GM21360 (cell line): Measurements from ENCODE around the gene TSBP1.
A peak's percentile ranks its signal among the peaks of the same experiment; 100 is the strongest.
"Not testable (repeated sequence)": the region's sequence is repeated elsewhere in the genome, so short reads cannot be mapped to it uniquely, and the experiment has no call there.

Experiments used
- ATAC-seq: cut with Tn5 transposase; IDR thresholded peaks from one replicate; pipeline ENCODE4 v1.9.1; 2021; ENCODE audit warnings: mild to moderate bottlenecking, moderate library complexity; ENCODE audit not compliant: unreplicated experiment

Gene TSBP1

DNA sequence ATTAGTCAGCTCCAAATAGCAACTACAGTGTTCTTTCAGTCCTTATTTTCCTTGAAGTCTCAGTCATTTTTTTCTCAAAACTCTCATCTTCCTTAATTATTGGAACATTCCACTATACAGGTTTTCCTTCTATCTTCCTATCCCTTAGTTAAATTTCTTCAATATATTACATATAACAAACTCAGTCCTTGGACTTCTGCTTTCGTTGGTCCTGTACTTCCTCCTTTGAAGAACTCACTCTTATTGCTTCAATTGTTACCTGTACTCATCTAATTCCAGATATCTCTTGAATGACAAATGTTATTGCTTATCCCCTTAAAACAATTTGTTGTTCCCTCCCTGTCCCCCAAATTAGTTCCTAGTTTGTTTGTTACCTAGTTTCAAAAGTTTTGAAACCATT lies 80.2 kb downstream of the TSBP1 start:
- ATAC-seq = no peak

DNA sequence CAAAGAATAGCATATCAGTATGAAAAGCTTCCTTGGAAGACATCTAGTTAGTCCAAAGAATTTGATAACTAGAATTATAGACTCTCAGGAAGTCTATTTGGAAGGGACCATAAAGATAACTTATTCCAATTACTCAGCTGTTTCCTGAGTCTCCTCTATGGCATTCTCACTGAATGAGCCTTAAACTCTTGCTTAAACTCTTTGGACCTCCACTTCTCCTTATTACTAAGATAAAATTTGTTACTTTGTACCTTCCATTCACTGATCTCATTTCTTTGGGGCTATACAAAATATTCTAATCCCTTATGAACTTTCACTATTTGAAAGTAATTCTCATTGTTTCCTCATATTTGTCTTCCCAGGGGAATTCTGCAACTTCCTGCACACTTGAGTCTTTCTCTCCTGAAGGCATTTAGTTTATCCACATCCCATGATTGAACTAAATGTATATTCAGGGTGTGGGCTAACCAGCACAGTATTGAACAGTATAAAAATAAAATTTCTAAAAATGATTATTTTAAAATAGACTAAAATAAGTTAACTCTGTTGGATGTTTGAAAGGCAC lies 80.7 kb downstream of the TSBP1 start:
- ATAC-seq = no peak

DNA sequence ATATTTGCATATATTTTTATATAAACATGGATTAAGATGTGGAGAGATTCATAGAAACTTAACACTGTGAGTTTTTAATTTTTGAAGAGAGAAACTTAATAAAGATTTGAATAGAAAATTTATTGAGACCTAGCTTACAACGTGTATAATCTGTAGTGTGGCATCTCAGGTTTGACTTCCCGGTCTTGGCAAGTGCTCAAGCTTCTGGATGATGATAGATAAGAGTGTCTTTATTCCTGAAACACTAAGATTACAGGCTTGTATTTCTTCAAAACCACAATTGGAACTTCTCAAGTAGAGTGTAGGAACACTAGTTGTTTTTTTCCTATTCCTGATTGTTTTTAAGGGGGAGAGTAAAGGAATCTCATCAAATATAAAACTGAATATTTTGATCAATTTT lies 83.3 kb downstream of the TSBP1 start:
- ATAC-seq = no peak

DNA sequence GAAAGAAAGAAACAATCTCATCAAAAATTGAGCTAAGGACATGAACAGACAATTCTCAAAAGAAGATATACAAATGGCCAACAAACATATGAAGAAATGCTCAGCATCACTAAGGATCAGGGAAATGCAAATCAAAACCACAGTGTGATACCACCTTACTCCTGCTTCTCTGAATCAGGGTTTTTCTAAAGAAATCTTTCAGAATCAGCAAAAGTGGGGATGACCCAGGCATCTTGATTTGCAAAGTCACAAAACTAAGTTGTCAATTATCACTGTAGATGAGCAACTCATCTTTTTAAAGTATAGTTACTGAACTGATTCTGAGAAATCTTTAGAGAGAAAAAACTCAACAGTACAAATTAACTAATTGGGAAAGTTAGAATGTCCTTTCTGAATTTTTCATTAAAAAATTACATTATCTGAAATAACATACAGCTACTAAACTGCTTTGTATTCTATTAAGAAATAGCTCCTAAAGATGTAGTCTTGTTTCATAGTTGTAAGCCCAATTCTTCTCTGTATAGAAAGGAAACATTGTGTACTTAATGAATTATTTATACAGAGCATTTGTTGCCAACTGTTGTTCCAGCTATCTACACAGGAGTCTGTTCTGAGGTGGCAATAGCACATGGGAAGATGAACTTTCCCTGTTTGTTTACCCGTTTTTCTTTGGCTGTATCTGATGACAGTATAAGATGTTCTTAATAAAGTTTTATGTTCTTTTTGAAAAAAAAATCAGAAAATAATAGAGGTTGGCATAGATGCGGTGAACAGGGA lies 97.7 kb downstream of the TSBP1 start:
- not testable (repeated sequence) for ATAC-seq

DNA sequence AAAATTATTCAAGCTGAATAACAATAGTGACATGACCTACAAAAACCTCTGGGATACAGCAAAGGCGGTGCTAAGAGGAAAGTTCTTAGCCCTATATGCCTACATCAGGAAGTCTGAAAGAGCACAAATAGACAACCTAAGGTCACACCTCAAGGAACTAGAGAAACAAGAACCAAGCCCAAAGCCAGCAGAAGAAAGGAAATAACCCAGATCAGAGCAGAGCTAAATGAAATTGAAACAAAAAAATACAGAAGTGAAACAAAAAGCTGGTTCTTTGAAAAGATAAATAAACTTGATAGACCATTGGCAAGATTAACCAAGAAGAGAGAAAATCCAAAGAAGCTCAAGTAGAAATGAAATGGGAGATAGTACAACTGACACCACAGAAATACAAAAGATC lies 100.3 kb downstream of the TSBP1 start:
- no peak for ATAC-seq

DNA sequence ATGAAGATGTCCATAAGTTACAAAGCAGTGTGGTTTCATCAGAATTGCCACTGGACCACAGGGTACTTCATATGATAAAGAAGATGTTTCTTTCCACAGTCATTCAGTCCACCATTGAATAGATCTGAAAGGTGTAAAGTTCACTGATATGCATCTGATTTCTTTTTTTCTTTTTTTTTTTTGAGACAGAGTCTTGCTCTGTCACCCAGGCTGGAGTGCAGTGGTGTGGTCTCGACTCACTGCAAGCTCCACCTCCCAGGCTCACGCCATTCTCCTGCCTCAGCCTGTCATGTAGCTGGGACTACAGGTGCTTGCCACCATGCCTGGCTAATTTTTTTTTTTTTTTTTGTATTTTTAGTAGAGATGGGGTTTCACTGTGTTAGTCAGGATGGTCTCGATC lies 103.2 kb downstream of the TSBP1 start:
- ATAC-seq = not testable (repeated sequence)

DNA sequence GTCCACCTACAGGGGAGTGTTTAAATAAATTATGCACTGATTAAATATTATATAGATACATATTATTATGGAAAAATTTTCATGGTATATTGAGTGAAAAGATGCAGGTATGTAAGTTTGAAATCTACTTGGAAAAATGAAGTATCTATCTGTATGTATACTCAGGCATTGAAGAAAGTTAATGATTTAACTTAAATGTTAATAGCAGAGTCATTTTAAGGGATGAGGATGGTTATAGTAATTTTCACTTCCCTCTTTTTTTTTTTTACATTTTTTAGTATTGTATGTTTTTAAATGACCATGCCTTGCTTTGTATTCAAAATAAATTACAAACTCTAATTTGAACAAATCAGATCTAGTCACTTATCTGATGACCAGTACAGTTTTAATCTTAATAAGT lies 104.7 kb downstream of the TSBP1 start:
- no peak for ATAC-seq

DNA sequence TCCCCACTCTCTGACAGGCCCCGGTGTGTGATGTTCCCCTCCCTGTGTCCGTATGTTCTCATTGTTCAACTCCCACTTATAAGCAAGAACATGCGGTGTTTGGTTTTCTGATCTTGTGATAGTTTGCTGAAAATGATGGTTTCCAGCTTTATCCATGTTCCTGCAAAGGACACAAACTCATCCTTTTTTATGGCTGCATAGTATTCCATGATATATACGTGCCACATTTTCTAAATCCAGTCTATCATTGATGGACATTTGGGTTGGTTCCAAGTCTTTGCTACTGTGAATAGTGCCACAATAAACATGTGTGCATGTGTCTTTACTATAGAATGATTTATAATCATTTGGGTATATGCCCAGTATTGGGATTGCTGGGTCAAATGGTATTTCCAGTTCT lies 114.4 kb downstream of the TSBP1 start:
- ATAC-seq = not testable (repeated sequence)

DNA sequence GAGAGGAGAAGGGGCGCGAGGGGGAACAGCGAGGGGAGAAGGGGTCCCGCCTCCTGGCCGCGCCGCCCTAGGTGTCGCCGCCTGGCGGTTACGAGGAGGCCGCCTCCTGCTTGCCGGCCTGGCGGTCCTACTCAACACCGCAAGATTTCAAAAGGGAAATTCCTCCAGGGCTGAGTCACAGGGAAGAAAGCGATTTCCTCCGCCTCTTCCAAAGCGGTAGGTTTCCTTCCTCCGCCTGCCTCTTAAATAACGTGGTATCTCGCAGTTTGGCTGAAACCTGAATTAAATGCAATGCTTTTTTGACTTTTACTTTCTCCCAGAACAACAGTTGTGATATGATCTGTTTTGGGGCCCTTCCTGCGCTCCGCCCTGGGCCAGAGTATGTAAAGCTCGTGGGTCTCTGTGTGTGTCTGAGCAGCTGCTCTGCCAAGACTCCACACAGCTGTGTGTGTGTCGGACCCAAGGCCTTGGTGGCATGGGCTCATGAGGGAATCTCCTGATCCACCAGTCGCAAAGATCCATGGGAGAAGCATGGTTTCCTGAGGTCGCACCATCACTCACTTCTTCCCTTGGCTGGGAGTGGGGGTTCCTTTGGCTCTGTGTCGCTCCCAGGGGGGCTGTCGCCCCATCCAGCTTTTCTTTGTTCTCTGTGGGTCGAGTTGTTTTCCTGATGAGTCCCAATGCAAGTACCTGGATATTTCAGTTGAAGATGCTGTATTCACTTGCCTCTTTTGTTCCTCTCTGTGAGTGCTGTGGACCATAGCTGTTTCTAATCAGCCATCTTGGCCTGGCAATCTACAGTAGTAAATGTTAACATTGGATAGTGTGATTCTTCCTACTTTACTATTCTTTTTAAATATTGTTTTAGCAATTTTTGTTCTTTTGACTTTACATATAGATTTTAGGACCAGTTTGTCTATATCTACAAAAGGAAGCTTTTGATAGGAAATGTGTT lies 116.2 kb downstream of the TSBP1 start:
- ATAC-seq = peak; percentile 52

DNA sequence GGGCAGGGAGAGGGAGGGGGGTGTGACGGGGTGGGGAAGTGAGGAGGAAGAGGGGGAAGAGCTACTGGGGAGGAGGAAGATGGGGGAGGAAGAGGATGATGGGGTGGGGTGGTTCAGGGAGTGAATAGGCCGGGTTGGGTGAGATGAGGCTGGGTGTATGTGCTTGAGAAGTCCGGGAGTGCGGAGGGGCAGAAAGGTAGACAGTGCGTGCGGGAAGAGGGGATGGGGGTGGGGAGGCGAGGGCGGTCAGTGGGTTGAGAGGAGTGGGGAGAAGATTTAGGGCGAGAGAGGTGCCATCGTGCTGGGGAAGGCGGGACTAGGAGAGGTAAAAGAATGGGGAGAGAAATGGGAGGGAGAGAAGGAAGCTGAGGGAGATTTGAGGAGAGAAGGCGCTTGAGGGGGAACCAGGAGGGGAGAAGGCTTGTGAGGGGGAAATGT lies 116.9 kb downstream of the TSBP1 start:
- ATAC-seq = no peak

DNA sequence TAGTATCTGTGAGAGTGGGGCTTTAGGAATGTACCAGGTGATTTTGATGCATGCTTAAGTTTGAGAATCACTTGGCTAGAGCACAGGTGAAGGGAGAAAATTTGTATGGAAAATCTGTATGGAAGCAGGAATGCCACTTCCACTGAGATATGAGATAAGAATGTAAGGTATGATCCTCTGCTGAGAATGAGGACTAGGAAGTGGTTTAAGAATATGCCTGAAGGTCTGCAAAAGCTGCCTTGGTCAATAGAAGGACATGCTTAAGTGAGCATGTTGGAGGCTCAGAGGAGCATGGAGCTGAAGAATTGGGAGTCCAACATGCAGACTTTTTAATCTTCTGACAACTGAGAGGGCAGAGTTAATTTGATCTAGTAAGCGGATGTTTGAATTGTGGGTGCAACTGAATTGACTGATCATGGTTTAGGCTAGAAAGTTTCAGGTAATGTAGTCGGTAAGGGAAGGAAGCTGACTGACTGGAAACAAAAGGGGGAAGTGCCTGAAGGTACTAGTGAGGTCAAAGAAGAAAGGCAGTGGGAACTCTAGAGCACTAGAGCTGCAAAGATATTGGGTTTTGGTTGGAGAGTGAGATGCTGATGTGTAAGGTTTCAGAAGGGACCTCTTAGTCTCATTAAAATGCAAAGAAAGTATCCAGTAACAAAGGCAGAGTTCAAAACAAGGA lies 119.2 kb downstream of the TSBP1 start:
- no peak for ATAC-seq

DNA sequence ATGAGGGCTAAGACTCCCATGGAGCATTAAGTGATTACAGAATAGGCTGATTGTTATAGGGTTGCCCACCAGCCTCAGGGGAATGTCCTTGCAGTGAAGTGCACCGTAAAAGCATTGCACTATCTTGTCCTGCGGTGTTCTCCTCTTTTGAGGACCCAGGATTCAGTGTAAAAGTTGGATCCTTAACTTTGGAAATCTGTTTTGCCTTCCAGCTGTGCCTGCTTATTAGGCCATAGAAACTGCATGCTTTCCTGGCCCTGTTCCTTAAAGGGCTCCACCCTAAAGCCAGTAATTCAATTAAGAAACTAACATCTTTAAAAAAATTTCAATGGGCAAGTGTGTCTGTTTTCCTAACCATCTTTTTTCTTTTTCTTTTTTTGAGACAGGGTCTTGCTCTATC lies 122.4 kb downstream of the TSBP1 start:
- ATAC-seq = no peak

DNA sequence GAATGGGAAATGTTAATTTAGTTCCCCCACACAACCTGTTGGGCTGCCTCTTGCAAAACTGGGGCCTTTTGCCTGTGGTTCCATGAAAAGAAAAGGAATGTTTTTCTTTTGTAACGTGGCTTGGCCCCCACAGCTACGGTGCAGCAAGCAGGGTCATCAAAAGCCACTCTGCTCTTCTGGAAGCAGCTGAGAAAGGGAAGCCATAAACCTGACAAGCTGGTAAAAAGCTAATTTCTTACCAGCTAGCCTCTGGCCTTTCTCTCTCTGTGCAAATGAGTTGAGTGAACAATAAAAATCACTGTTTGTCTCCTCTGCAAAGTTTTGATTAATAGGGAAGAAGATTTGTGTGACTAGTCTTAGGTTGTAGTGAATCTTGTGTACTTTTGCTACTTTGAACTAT lies 124.3 kb downstream of the TSBP1 start:
- no peak for ATAC-seq

DNA sequence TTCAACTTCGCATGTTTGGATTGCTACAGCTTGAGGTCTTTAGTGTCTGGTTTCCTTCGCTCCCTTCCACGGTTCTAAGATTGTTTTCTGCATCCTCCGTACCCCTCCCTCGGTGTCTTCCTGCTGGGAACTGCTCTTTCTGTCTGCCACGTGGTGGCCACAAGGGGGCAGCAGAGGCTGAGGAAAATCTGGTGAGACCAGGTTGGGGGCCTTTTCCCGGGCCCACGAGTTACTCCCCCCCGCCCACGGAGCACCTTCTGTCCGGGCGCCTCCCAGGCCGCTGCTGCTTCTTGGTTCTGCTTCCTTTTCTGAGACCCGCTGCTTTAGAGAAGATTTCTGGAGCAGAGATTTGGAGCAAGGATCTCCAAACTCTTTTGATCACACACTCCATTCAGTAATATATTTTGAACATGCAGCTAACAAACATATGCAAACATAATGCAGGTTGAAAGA lies 126.7 kb downstream of the TSBP1 start:
- no peak for ATAC-seq

DNA sequence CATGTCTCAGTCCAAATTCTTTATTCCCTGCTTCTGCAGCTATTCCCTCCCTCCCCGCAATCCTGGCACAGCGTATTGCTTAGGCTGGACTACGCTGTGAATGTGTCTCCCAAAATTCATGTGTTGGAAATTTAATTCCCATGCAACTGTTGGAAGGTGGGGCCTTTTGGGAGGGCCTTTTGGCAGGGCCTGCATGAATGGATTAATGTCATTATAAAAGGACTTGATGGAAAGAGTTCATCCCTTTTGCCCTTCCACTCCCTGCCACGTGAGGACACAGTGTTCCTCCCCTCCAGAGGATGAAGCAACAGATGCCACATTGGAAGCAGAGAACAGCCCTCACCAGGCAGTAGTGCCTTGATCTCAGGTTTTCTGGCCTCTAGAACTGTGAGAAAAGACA lies 127.4 kb downstream of the TSBP1 start:
- no peak for ATAC-seq
